ENCODE results near the gene TRAFD1. TPM values are rescaled to one million over a fixed set of nuclear protein-coding genes. Genes with fewer than 3 reads are reported as not detected.

The TRAFD1 gene
- total RNA-seq, 1 experiment from 2014 or later: 25.5 TPM

GRCh38 chr12:112103758-112104503 is 21.4 kb upstream of the TRAFD1 start:
- no TSS peak for BruUV-seq (replicated peaks)
- no peak overlapping the region for H3K27ac ChIP-seq (ENCODE audit: low read depth, low read length)
- H3K9me2 ChIP-seq (ENCODE audit: insufficient read depth): no peaks in the 10 kb centered on the region
- RAD21 ChIA-PET (ENCODE audit: low non-redundant PET in 1 of 2, low total read pairs in 2 of 2, uncharacterized antibody in 2 of 2, unreplicated experiment in 2 of 2): no interaction called here
- no peak for TF ChIP-seq TCF7L2 (IDR thresholded peaks at IDR 0.05; ENCODE audit: borderline replicate concordance, extremely low read depth, insufficient read depth, insufficient read length)
- no peak for TF ChIP-seq REST (IDR thresholded peaks at IDR 0.05; ENCODE audit: low read depth)
- no peak for TF ChIP-seq JUND (IDR thresholded peaks at IDR 0.05)
- TF ChIP-seq SRF (IDR thresholded peaks at IDR 0.05; ENCODE audit: low read depth): no peak
- TF ChIP-seq CBX3 (IDR thresholded peaks at IDR 0.05; ENCODE audit: low read depth): no peak
- TF ChIP-seq POLR2A (IDR thresholded peaks at IDR 0.05; ENCODE audit: borderline replicate concordance, extremely low read depth, insufficient read depth, insufficient read length): no peak
- no peak for TF ChIP-seq ZBTB33 (IDR thresholded peaks at IDR 0.05; ENCODE audit: extremely low read depth, insufficient replicate concordance, low read length)
- no peak for TF ChIP-seq YY1 (IDR thresholded peaks at IDR 0.05; ENCODE audit: extremely low read depth, insufficient replicate concordance, low read depth, low read length)
- no peak for TF ChIP-seq EZH2phosphoT487 (IDR thresholded peaks at IDR 0.05; ENCODE audit: borderline replicate concordance)
- no peak for TF ChIP-seq SP1 (IDR thresholded peaks at IDR 0.05; ENCODE audit: low read depth)
- no peak for TF ChIP-seq ELF1 (IDR thresholded peaks at IDR 0.05; ENCODE audit: borderline replicate concordance, low read depth)
- no peak for TF ChIP-seq MAX (IDR thresholded peaks at IDR 0.05)
- TF ChIP-seq RAD21 (IDR thresholded peaks at IDR 0.05; ENCODE audit: low read depth): no peak
- no peak for TF ChIP-seq POLR2AphosphoS5 (IDR thresholded peaks at IDR 0.05; ENCODE audit: low read depth, low read length)
- TF ChIP-seq ZFX (IDR thresholded peaks at IDR 0.05): no peak
- no peak for TF ChIP-seq ATF3 (IDR thresholded peaks at IDR 0.05)
- TF ChIP-seq CEBPB (IDR thresholded peaks at IDR 0.05; ENCODE audit: low read depth): no peak
- no peak for TF ChIP-seq ZNF274 (IDR thresholded peaks at IDR 0.05; ENCODE audit: low read depth, low read length)
- intact Hi-C loops (cut with micrococcal nuclease): loop anchor here (10.0 kb wide), 1 partner anchor 281 kb away; the partner anchor contains the start of gene HECTD4
- peaks cover 99% of the 10 kb centered on the region for H3K79me2 ChIP-seq (ENCODE audit: insufficient read depth, low read length)
- no peak overlapping the region for H3K9ac ChIP-seq (ENCODE audit: low read length)
- peaks cover 10 to 39% of the 10 kb centered on the region in 2 experiments; a peak in 3 of 4 replicates for H3K36me3 ChIP-seq (ENCODE audit: control insufficient read depth in 1 of 2, insufficient read depth in 2 of 2, low read length in 2 of 2)
- CTCF ChIA-PET: no interaction called here
- no peaks in the 10 kb centered on the region for H3K27me3 ChIP-seq (ENCODE audit: insufficient read depth, low read length)
- H2AFZ ChIP-seq (ENCODE audit: low read depth, low read length, poor library complexity, severe bottlenecking): no peak overlapping the region
- peaks cover 19% of the 10 kb centered on the region for H4K20me1 ChIP-seq (ENCODE audit: insufficient read depth)
- H3K4me1 ChIP-seq (ENCODE audit: control insufficient read depth in 1 of 2, insufficient read depth in 2 of 2, low read length in 2 of 2): peaks cover 21 to 55% of the 10 kb centered on the region in 2 experiments
- ATAC-seq (no peak), DNase-seq (ENCODE audit: low read depth, low spot score) (no peak)
- no peaks in the 10 kb centered on the region for H3K9me3 ChIP-seq (ENCODE audit: control insufficient read depth in 1 of 2, insufficient read depth in 1 of 2, low read depth in 1 of 2, low read length in 2 of 2)
- H3K4me3 ChIP-seq (replicated peaks in 1 of 2; ENCODE audit: low read depth in 1 of 2, low read length in 2 of 2): no peak overlapping the region
- POLR2A ChIA-PET: no interaction called here
- H3K4me2 ChIP-seq (ENCODE audit: low read length): no peak overlapping the region

All from HCT116 (cell line).